Measurements from ENCODE around the gene SLC37A3.
"Not testable (repeated sequence)": the region's sequence is repeated elsewhere in the genome, so short reads cannot be mapped to it uniquely, and the experiment has no call there.

The SLC37A3 gene

GRCh38 chr7:140397784-140398750 is at the start of gene SLC37A3:
Gene SLC37A3, minus strand, starts transcription at chr7:140398530. Its CDS starts 16,004 bp downstream, at chr7:140382526.
- peak; percentile 98 for DNase-seq

GRCh38 chr7:140447841-140448240 is 49.5 kb upstream of the SLC37A3 start:
- DNase-seq: peak; percentile 52

GRCh38 chr7:140446467-140446866 is 48.1 kb upstream of the SLC37A3 start:
- DNase-seq: no peak

GRCh38 chr7:140441519-140441918 is 43.2 kb upstream of the SLC37A3 start:
- DNase-seq: no peak

- DNase-seq: no peak
Measured at GRCh38 chr7:140440593-140440992, 42.3 kb upstream of the SLC37A3 start.

- no peak for DNase-seq
Measured at GRCh38 chr7:140439359-140439758, 41.0 kb upstream of the SLC37A3 start.

GRCh38 chr7:140435252-140435895 is 37.0 kb upstream of the SLC37A3 start:
- no peak for DNase-seq

GRCh38 chr7:140433396-140433795 is 35.1 kb upstream of the SLC37A3 start:
- DNase-seq: no peak

- DNase-seq: no peak
Measured at GRCh38 chr7:140426130-140426529, 27.8 kb upstream of the SLC37A3 start.

- no peak for DNase-seq
Measured at GRCh38 chr7:140425718-140426117, 27.4 kb upstream of the SLC37A3 start.

GRCh38 chr7:140423501-140423900 is 25.2 kb upstream of the SLC37A3 start:
- DNase-seq: no peak

- DNase-seq: no peak
Measured at GRCh38 chr7:140421521-140421920, 23.2 kb upstream of the SLC37A3 start.

- peak; percentile 41 for DNase-seq
Measured at GRCh38 chr7:140418653-140419052, 20.3 kb upstream of the SLC37A3 start.

- DNase-seq: peak; percentile 92
Measured at GRCh38 chr7:140418156-140418472, 19.8 kb upstream of the SLC37A3 start.

GRCh38 chr7:140417456-140418155 is 19.3 kb upstream of the SLC37A3 start:
- DNase-seq: peak; percentile 69

- peak; percentile 61 for DNase-seq
Measured at GRCh38 chr7:140416560-140416959, 18.2 kb upstream of the SLC37A3 start.

GRCh38 chr7:140415816-140416215 is 17.5 kb upstream of the SLC37A3 start:
- DNase-seq: not testable (repeated sequence)

- no peak for DNase-seq
Measured at GRCh38 chr7:140415361-140415760, 17.0 kb upstream of the SLC37A3 start.

- DNase-seq: no peak
Measured at GRCh38 chr7:140404565-140405065, 6.3 kb upstream of the SLC37A3 start.

- DNase-seq: peak; percentile 92
Measured at GRCh38 chr7:140403878-140404564, 5.7 kb upstream of the SLC37A3 start, which contains the start of gene RAB19. Gene RAB19, plus strand, starts transcription at chr7:140404058. Its CDS starts 3,589 bp downstream, at chr7:140407647.

GRCh38 chr7:140402178-140402835 is 4.0 kb upstream of the SLC37A3 start:
- DNase-seq: peak; percentile 17

GRCh38 chr7:140400381-140400780 is 2.1 kb upstream of the SLC37A3 start:
- DNase-seq: no peak
